ENCODE measurements around the gene PTPN3. TPM values are rescaled to one million over a fixed set of nuclear protein-coding genes. Genes with fewer than 3 reads are reported as not detected.

PTPN3 gene
- total and polyA plus RNA-seq, 8 donors: 8.0 to 16.6 (median 13.6) TPM

DNA sequence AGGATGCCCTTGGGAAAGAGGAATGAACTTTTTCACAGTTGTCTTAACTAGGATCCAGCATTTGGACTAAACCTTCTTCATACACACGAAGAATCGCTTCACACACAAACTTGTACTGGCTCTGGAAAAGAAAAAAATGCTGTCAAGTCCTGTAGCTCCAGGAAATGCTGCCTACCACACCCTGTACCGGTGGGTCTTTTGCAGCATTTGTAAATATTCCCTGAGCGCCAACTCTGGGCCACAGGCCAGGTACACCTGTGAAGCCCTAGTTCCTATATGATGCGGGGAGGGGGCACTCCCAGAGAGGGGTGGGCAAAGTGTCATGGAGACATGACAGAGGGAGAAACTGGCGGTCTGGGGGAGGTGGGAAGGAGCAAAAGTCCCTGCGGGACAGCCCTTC is 118.6 kb downstream of the PTPN3 start:
- intact Hi-C loops (cut with DNase I): no loop called here
- no peak overlapping the region for H3K4me3 ChIP-seq
- no peaks in the 10 kb centered on the region for H3K4me1 ChIP-seq
- DNase-seq: no peak
- H3K36me3 ChIP-seq: peaks cover 2 to 60% (median 8%) of the 10 kb centered on the region in 3 donors
- 80 to 85% methylated on average over 7 of the region's 7 CpGs for WGBS, 2 donors
- no peak for ATAC-seq
- H3K27ac ChIP-seq: no peak overlapping the region
- FAIRE-seq: no peak
- no peaks in the 10 kb centered on the region for H3K27me3 ChIP-seq
- no peaks in the 10 kb centered on the region for H3K9me3 ChIP-seq
- TF ChIP-seq, protein P1, sequence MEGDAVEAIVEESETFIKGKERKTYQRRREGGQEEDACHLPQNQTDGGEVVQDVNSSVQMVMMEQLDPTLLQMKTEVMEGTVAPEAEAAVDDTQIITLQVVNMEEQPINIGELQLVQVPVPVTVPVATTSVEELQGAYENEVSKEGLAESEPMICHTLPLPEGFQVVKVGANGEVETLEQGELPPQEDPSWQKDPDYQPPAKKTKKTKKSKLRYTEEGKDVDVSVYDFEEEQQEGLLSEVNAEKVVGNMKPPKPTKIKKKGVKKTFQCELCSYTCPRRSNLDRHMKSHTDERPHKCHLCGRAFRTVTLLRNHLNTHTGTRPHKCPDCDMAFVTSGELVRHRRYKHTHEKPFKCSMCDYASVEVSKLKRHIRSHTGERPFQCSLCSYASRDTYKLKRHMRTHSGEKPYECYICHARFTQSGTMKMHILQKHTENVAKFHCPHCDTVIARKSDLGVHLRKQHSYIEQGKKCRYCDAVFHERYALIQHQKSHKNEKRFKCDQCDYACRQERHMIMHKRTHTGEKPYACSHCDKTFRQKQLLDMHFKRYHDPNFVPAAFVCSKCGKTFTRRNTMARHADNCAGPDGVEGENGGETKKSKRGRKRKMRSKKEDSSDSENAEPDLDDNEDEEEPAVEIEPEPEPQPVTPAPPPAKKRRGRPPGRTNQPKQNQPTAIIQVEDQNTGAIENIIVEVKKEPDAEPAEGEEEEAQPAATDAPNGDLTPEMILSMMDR (IDR thresholded peaks at IDR 0.05): no peak

DNA sequence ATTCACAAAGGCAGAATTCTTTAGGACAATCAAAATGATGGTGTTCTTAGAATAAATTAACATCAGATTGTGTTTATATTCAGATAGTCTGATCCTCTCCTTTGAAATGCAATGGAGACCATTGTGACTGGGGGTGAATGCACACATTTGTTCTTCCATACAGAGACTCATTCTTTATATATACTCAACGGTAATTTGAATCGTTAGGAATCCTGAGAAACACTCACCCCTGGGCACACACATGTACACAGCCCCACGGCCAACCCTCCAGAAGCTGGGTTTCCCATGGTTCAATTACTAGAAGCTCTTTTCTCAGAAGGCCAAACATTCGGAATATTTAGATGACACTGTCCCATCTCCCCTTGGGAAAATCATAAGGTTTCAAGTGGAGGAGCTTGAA is 119.8 kb downstream of the PTPN3 start:
- TF ChIP-seq, protein P1 (IDR thresholded peaks at IDR 0.05): no peak
- Histone ChIP-seq H3K9me3 (no peaks in the 10 kb centered on the region), H3K4me3 (no peak overlapping the region), H3K27me3 (no peaks in the 10 kb centered on the region), H3K27ac (no peak overlapping the region), H3K36me3 (peaks cover 2 to 49% (median 7%) of the 10 kb centered on the region in 3 donors), H3K4me1 (no peaks in the 10 kb centered on the region)
- DNase-seq: no peak
- FAIRE-seq: no peak
- ATAC-seq: no peak
- intact Hi-C loops (cut with DNase I): no loop called here
- WGBS, 2 donors: 50 to 59% methylated on average over 4 of the region's 4 CpGs

DNA sequence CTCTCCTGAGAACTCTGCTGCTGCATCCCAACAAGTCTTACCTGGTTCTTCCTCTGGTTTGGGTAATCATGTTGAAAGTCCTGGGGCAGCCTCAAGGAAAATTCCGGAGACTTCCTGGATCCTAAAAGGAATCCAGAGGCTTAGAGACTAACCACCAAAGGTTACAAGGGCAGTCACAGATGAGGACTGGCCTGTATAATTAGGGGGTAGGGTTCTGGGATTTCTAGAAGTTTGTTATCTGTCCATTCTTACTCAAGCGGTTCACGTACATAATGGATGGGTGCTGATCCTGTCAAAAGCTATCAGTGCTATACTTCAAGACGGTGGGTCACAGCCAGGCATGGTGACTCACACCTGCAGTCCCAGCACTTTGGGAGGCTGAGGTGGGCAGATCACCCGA is 125.9 kb downstream of the PTPN3 start:
- H3K4me3 ChIP-seq: no peak overlapping the region
- H3K27me3 ChIP-seq: no peaks in the 10 kb centered on the region
- DNase-seq (no peak), FAIRE-seq (no peak), ATAC-seq (no peak)
- no peaks in the 10 kb centered on the region for H3K36me3 ChIP-seq
- H3K27ac ChIP-seq: no peak overlapping the region
- 74 to 82% methylated on average over 5 of the region's 5 CpGs for whole genome bisulfite sequencing, 2 donors
- no peaks in the 10 kb centered on the region for H3K4me1 ChIP-seq
- no peaks in the 10 kb centered on the region for H3K9me3 ChIP-seq
- intact Hi-C loops (cut with DNase I): no loop called here
- TF ChIP-seq, protein P1 (IDR thresholded peaks at IDR 0.05): no peak

DNA sequence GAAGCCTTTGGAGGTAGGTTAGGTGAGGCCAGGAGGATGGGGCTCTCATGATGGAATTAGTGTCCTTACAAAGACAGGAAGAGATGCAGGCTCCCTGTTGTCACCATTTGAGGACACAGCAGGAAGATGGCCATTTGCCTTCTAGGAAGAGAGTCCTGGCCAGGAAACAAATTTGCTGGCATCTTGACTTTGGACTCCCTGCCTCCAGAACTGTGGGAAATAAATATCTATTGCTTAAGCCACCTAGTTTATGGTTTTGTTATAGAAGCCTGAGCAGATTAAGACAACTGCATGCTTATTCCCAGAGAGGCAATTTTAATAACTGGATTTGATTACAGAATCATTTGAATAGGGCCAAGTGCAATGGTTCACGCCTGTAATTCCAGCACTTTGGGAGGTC is 126.7 kb downstream of the PTPN3 start:
- no peak for FAIRE-seq
- whole genome bisulfite sequencing, 2 donors: 95 to 100% methylated on average over 1 of the region's 1 CpG
- Histone ChIP-seq H3K36me3 (no peaks in the 10 kb centered on the region), H3K4me3 (no peak overlapping the region), H3K9me3 (no peaks in the 10 kb centered on the region), H3K4me1 (no peaks in the 10 kb centered on the region), H3K27ac (no peak overlapping the region), H3K27me3 (no peaks in the 10 kb centered on the region)
- TF ChIP-seq, protein P1 (IDR thresholded peaks at IDR 0.05): no peak
- no peak for ATAC-seq
- DNase-seq: no peak
- intact Hi-C loops (cut with DNase I): no loop called here

DNA sequence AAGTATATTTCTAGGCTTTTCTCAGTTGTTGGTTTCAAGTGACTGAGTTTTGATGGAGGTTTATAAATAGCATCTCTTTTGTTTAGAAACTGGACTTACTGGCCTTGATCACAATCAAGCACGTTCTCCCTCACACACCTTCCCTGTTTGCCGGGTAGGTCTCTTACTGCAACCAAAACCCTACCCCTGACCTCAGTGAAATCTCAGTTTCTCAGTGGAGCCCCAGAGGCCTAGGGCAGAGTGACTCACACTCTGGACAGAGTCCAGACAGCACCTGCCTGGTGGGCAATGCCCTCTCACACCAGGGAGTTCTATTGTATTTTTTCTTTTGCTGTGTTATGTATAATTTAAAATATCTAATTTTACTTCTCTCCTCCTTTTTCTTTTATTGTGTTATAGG is 128.8 kb downstream of the PTPN3 start:
- WGBS, 2 donors: 24 to 41% methylated on average over 2 of the region's 2 CpGs
- peak in 1 of 4 donors; percentile 35 for ATAC-seq
- Histone ChIP-seq H3K27ac (no peak overlapping the region), H3K4me1 (no peaks in the 10 kb centered on the region), H3K9me3 (no peaks in the 10 kb centered on the region), H3K27me3 (no peaks in the 10 kb centered on the region), H3K36me3 (no peaks in the 10 kb centered on the region), H3K4me3 (no peak overlapping the region)
- FAIRE-seq: no peak
- TF ChIP-seq, protein P1 (IDR thresholded peaks at IDR 0.05): no peak
- peak in 1 of 6 donors; percentile 25 for DNase-seq
- intact Hi-C loops (cut with DNase I): no loop called here
